ENCODE data around the gene HSDL1. TPM values are rescaled to one million over a fixed set of nuclear protein-coding genes. Genes with fewer than 3 reads are reported as not detected.

HSDL1 gene
- total RNA-seq, 1 experiment from 2014 or later: 35.8 TPM

DNA sequence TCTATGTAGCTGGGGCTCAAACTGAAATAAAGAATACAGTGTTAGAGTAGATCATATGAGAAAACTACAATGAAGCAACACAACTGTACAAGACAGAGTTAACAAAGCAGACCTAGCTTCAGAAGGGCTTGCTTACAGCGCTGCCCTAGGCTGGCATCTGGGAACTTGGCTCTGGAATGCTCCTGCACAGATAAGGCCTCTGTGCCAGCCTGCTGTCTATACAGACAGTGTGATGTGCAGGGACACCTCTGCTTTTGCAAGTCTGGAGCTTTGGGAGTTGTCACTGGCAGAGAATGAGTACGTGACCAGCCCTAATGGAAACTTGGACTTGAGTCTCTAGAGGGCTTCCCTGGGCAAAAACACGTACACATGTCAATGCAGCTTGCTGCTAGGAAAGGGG, 70.3 kb downstream of the HSDL1 start:
- ATAC-seq (no peak), DNase-seq (ENCODE audit: low read depth, low spot score) (no peak)
- no peak overlapping the region for H3K4me2 ChIP-seq (ENCODE audit: low read length)
- no peak overlapping the region for H3K27ac ChIP-seq (ENCODE audit: low read depth, low read length)
- peaks cover 24 to 44% of the 10 kb centered on the region in 2 experiments for H3K36me3 ChIP-seq (ENCODE audit: control insufficient read depth in 1 of 2, insufficient read depth in 2 of 2, low read length in 2 of 2)
- POLR2A ChIA-PET: no interaction called here
- CTCF ChIA-PET: interaction anchor here (1.3 to 1.7 kb wide), 2 partner anchors 9 to 10 kb away, joined by 6 read pairs; no protein-coding TSS in a partner anchor
- H3K9me2 ChIP-seq (ENCODE audit: insufficient read depth): no peaks in the 10 kb centered on the region
- no peaks in the 10 kb centered on the region for H3K4me1 ChIP-seq (ENCODE audit: control insufficient read depth in 1 of 2, insufficient read depth in 2 of 2, low read length in 2 of 2)
- no peaks in the 10 kb centered on the region for H3K9me3 ChIP-seq (ENCODE audit: control insufficient read depth in 1 of 2, insufficient read depth in 1 of 2, low read depth in 1 of 2, low read length in 2 of 2)
- no peak for TF ChIP-seq RAD21 (IDR thresholded peaks at IDR 0.05; ENCODE audit: low read depth)
- TF ChIP-seq, protein P1, sequence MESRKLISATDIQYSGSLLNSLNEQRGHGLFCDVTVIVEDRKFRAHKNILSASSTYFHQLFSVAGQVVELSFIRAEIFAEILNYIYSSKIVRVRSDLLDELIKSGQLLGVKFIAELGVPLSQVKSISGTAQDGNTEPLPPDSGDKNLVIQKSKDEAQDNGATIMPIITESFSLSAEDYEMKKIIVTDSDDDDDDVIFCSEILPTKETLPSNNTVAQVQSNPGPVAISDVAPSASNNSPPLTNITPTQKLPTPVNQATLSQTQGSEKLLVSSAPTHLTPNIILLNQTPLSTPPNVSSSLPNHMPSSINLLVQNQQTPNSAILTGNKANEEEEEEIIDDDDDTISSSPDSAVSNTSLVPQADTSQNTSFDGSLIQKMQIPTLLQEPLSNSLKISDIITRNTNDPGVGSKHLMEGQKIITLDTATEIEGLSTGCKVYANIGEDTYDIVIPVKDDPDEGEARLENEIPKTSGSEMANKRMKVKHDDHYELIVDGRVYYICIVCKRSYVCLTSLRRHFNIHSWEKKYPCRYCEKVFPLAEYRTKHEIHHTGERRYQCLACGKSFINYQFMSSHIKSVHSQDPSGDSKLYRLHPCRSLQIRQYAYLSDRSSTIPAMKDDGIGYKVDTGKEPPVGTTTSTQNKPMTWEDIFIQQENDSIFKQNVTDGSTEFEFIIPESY (IDR thresholded peaks at IDR 0.05; ENCODE audit: extremely low read depth, insufficient replicate concordance, low read length): no peak
- TF ChIP-seq, protein P2, sequence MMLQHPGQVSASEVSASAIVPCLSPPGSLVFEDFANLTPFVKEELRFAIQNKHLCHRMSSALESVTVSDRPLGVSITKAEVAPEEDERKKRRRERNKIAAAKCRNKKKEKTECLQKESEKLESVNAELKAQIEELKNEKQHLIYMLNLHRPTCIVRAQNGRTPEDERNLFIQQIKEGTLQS (IDR thresholded peaks at IDR 0.05): no peak
- no peak for TF ChIP-seq SIN3A (IDR thresholded peaks at IDR 0.05; ENCODE audit: low read depth)
- no peak for TF ChIP-seq ELF1 (IDR thresholded peaks at IDR 0.05; ENCODE audit: borderline replicate concordance, low read depth)
- no peaks in the 10 kb centered on the region for H4K20me1 ChIP-seq (ENCODE audit: insufficient read depth)
- RAD21 ChIA-PET (ENCODE audit: low non-redundant PET in 1 of 2, low total read pairs in 2 of 2, uncharacterized antibody in 2 of 2, unreplicated experiment in 2 of 2): no interaction called here
- no peak overlapping the region for H3K9ac ChIP-seq (ENCODE audit: low read length)
- intact Hi-C loops (cut with micrococcal nuclease): no loop called here
- H3K4me3 ChIP-seq (replicated peaks in 1 of 2; ENCODE audit: low read depth in 1 of 2, low read length in 2 of 2): no peak overlapping the region
- H3K27me3 ChIP-seq (ENCODE audit: insufficient read depth, low read length): no peaks in the 10 kb centered on the region
- H2AFZ ChIP-seq (ENCODE audit: low read depth, low read length, poor library complexity, severe bottlenecking): no peak overlapping the region
- BruUV-seq (replicated peaks): no TSS peak
- 0 out of 2 replicates have a peak, but pooled peaks cover 6% of the 10 kb centered on the region for H3K79me2 ChIP-seq (ENCODE audit: insufficient read depth, low read length)

Other genes with a start within 250 kb of the HSDL1 start
- gene MLYCD, start 246.1 kb downstream of the HSDL1 start, total RNA-seq (2021; ENCODE audit: unreplicated experiment): 3.9 TPM
- 19.8 TPM for gene OSGIN1, start 191.9 kb downstream of the HSDL1 start, total RNA-seq (2021; ENCODE audit: unreplicated experiment)
- gene NECAB2, start 176.9 kb downstream of the HSDL1 start, total RNA-seq (2021; ENCODE audit: unreplicated experiment): 0.61 TPM
- gene SLC38A8, start 102.4 kb downstream of the HSDL1 start, total RNA-seq (2021; ENCODE audit: unreplicated experiment): not detected
- gene MBTPS1, start 28.2 kb downstream of the HSDL1 start, total RNA-seq (2021; ENCODE audit: unreplicated experiment): 111 TPM
- gene DNAAF1, start 131 bp upstream of the HSDL1 start, total RNA-seq (2021; ENCODE audit: unreplicated experiment): 0.30 TPM
- gene TAF1C, start 41.9 kb upstream of the HSDL1 start, total RNA-seq (2021; ENCODE audit: unreplicated experiment): 76.3 TPM
- gene ADAD2, start 46.0 kb upstream of the HSDL1 start, total RNA-seq (2021; ENCODE audit: unreplicated experiment): not detected
- not detected for gene KCNG4, start 94.8 kb upstream of the HSDL1 start, total RNA-seq (2021; ENCODE audit: unreplicated experiment)
- gene WFDC1, start 149.7 kb upstream of the HSDL1 start, total RNA-seq (2021; ENCODE audit: unreplicated experiment): 0.42 TPM
- 20.3 TPM for gene ATP2C2, start 223.4 kb upstream of the HSDL1 start, total RNA-seq (2021; ENCODE audit: unreplicated experiment)

Data from HCT116 (cell line).